HG02798 (cell line): ENCODE results near the gene FBXO3.
A peak's percentile ranks its signal among the peaks of the same experiment; 100 is the strongest.

Experiments
- ATAC-seq: cut with Tn5 transposase; IDR thresholded peaks from one replicate; pipeline ENCODE4 v1.9.1; 2021; ENCODE audit warnings: mild to moderate bottlenecking; ENCODE audit not compliant: unreplicated experiment, poor library complexity

FBXO3 gene

DNA sequence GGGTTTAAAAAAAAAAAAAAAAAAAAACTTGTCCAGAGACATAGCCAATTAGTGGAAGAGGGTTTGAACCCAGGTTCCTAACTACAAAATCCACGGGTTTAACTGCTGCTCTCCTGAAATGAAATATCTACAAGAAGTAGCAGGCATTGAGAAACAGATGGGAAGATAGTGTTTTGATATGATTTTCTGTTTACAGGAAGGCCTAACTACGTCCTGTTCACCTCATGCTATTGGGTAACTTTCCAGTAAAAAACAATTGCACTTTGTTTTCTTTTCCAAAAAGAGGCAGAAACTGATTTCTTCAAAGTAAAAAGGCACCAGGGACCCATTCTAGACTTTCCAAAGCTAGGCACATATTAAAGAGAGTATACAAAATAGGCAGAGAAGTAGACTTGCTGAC, 67.8 kb downstream of the FBXO3 start:
- no peak for ATAC-seq

DNA sequence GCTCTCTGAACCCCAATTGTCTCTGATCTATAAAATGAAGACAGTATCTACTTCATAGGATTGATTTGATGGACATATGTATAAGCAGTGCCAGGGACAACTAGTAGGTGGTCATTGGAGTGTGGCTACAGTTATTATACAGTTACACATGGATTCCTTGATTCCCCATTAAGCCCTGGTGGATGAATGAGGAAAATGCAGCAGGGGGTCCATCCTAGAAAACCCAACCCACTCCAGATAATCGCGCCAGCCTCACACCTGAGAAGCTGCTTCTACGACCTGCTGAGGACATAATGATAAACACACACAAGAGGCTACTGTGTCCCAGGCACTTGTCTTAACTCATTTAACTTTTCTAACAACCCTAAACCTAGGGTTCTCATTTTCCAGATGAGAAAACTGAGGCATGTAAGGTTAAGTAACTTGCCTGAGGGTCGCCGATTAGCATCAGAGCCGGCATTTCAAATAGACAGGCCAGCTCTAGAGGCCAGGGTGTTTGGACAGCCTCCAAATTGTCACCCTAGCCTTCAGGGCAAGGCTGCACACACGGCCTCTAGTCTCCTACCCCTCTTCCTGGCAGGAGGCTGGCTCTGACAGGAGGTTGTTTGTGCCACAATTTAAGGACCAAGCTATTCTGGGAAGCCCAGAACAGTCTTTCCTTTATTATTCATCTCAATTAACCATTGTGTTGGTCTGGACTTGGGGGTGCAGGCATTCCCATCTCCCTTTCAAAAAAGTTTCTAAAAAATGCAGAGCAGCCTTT, 69.9 kb downstream of the FBXO3 start:
- no peak for ATAC-seq

DNA sequence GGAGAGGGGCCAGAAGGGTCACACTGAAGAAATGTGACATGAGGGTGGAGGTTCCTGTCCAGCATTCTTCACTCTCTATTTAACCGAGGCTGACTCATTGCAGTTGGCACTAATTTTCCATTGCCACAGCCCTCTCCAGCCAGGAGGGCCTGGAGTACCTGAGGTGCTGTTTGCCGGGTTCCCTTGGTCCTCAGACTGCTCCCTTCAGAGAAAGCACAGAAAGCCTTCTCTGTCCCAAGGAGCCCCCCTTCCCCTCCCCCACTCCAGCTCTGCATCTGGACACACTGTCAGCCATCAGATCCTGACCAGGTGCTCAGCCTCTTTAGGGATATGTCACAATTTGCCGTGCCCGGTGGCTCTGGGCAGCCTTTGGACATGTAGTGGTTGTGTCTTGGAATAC, 70.5 kb downstream of the FBXO3 start:
- ATAC-seq, result no peak

DNA sequence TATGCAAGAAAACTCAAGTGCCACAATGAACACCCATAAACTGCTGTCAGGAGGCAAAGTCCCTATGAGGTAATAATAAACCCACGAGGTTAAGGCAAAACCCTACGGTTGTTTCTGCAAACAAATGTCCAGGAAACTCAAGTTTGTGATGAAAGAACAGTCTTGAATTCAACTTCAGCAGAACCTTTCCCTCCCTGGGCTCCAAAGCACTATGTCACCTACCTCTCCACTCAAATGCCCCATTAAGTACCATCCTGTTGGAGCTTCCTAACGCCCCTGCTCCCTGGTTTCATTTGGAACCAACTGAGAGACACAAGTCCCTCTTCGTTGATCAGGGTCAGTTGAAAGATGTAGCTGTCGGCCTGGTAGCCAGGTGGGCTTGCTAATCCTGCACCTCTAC, 71.1 kb downstream of the FBXO3 start:
- ATAC-seq, result no peak

DNA sequence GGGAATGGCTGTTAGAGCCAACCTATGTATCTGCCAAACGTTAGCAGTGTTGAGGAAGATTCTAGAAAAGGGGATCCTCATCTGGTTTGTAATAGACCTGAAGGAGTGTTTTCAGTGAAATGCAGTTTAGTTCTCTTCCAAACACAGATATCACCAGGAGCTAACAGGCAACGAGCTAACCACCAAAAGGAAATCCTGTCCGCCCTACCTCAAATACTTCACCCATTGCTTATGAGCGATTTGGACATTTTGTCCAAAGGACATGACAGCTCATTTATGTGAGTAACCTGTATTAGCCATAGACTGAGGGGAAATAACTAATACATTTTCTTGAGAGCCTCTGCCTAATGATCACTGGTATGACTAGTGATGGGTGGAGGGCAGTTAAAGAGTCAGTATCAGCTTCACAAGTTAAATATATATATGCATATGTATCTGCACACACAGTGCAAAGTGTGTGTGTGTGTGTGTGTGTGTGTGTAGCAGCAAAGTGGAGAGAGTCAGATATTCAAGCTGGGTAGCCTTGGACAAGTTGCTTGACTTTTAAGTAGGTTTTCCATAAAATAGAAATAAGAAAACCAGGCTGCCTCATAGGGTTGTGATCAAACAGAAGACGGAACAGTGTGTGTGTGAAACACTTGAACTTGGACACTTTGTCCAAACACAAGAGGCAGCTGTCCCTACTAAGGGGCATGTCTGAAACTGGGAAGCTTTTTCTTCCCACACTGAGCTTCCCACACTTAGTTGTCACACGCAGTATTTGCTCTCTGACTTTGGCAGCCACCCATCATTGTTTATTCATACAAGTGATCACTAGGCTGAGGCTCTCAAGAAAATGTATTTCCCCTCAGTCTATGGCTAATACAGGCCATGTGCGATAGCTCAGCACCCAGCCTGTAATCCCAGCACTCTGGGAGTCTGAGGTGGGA, 72.8 kb downstream of the FBXO3 start:
- ATAC-seq, result no peak

DNA sequence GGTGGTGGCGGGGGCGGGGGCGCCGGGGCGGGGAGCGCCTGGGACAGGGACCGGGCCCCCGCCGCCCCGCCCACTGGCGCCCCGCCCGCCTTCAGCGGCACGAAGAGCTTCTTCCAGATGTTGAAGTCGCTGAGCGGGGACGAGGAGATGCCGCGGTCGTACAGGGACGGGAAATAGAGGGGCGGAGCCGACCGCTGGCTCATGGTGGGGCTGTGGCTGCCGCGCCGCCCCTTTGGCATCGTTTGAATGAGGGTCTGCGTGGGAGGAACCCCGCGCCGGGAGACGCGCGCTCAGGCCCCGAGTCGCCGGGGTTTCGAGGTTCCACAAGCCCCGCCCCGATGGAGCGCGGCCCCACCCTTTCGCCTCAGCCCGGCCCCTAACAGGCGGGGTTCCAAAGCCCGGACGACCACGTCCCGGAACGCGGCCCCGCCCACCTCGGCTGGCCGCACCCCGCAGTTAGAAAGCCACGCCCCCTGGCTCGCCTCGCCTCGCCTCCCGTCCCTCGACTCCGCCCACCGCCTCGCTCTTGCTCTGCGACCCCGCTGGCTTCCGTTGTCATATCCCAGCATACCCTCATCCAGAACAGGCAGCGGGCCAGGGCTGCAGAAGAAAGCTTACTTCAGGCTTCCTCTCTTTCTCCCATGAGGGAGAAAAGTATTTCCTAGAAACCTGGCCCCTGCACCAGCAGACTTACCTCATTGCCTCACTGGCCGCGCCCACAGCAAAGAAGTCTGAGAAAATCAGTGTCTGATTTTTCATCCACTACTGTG, 73.6 kb downstream of the FBXO3 start, which contains the start of gene C11orf91:
Gene C11orf91, minus strand, starts transcription at position 325 of the 770 bp plus-strand sequence. Its CDS starts 86 bp downstream, at position 239.
- peak; percentile 94 for ATAC-seq

DNA sequence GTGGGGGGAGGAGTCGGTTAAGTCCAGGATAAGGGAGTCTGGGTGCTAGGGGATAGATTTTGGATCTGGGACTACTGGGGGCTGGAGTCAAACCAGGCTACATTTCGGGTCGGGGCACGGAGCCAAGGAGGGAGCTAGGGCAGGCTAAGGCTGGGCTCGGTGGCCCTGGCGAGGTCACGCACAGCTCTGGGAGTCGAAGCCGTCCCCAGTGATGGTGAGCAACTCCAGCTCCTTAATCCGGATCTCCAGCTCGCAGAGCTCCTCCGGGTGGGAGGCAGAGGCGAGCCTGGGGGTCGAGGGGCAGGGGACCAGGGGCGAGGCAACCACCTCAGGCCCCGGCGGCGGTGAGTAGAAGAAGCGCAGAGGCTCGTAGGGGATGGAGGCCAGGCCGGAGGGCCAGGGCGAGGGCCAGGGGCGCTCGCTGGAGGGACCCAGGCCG, 74.2 kb downstream of the FBXO3 start:
- ATAC-seq, result no peak

DNA sequence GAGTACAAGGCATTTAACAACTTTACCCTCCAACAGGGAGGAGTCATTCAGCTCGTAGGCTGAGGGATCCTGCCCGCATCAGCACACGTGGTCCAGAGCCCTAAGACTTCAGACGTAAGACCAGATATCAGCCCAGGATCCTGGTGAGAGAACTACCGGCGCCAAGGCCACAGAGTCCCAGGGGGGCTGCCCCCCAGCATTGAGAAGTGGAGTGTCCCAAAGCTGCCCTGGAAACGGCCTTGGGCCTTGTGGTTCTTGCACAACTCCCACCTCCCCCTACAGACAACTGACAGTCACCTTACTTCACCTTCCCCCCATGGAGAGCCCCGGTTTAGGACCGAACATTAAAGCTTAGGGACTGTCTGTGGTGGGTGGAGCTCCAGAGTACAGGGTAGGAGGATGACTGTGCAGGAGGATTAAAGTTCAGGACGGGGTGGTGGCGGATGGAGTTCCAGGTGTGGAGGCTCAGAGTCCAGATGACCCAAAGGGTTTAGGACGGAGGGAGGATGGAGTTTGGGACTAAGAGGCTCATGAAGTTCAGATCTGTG, 74.7 kb downstream of the FBXO3 start:
- ATAC-seq, result no peak

DNA sequence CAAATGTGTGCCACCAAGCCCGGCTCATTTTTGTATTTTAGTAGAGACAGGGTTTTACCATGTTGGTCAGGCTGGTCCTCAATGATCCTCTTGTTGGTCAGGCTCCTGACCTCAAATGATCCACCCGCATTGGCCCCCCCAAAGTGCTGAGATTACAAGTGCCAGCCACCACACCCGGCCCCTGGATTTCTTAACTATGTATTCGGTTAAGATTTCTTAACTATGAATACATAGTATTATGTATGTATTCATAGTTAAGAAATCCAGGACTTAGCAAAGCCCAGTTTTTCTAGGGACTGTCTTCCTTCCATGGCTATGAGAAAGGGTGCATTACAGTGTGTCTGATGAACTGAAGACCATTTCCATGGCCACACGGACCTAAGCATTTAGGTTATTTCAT, 75.4 kb downstream of the FBXO3 start:
- no peak for ATAC-seq

DNA sequence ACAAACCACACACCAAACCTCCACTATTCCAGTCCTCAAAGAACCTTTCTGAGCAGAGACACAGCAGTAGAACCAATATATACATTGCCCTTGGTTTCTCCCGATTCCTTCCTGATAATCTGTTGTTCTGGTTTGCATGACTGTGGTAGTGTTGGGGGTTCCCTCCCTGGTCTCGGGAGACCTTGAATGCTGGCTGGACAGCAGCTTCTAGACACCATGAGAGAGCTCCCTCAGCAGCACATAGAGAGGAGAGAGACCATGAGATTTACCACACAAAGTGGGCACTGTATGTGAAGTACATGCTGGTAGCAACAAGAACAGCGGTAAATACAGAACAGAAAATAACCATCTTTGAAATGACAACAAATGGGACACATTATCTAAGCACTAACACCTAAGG, 76.3 kb downstream of the FBXO3 start:
- ATAC-seq, result no peak

DNA sequence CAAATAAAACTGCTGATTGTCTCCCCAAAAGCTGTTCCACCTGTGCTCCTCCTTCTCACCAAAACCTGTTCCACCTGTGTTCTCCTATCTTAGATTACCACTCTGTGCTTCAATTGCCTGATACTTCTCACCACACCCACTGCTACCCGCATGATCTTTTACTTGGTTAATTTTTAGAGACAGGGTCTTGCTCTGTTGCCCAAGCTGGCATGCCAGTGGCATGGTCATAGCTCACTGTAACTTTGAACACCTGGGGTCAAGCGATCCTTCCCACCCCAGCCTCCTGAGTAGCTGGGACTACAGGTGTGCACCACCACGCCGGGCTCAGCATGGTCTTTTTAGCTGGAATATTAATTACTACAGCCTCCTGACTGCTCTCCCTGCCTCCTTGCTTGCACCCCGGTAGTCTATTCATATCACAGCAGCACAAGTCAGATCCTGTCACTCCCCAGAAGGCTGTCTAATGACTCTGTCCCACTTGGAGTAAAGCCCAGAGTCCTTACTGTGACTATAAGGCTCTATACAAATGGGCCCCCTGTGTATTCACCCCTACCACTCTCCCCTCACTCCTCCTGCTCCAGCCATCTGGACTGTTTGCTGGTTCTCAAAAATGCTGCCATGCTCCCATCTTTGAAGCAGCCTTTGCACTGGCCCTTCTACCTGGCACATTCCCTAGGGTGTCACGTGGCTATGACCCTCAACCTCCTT, 77.2 kb downstream of the FBXO3 start:
- ATAC-seq, result no peak

DNA sequence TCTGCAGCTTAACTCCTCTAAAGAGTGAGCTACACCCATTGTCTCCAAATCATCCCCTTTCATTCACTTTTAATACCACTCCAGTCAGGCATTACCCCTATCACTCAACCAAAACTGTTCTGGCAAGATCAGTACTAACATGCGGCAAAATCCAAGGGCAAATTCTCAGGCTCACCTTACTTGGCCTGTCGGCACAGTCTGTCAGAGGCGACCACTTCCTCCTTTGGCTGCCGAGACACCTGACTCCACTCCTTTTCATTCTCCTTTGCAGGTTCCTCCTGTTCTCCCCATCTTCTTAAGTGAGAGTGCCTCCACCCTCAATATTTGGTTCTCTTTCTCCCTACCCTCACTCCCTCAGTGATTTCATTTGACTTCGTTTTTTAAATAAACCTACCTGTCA, 77.9 kb downstream of the FBXO3 start:
- ATAC-seq, result no peak

DNA sequence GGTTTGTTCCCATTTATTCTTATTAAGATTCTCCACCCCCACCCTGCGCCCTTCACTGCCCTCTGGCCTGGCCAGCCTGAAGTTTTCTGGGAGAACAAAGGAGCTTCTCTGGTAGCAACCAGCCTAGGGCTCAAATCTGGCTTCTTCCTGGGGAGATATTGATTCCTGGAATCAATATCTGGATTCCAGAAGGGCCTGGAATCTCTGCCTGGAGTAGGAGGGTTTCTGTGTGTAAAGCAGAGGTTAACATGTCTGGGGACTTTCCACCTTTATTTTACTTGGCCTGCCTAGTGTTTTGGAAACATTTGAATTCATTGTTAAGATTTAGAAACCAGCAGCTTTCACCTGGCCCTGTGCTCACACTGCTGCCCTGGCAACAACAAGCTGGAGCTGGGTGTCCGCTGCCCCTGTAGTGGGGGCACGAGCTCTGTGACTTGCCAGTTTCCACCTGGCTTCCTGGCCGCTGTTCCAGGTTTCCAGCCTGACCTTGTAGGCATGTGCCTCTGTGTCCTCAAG, 79.2 kb downstream of the FBXO3 start:
- ATAC-seq, result no peak

DNA sequence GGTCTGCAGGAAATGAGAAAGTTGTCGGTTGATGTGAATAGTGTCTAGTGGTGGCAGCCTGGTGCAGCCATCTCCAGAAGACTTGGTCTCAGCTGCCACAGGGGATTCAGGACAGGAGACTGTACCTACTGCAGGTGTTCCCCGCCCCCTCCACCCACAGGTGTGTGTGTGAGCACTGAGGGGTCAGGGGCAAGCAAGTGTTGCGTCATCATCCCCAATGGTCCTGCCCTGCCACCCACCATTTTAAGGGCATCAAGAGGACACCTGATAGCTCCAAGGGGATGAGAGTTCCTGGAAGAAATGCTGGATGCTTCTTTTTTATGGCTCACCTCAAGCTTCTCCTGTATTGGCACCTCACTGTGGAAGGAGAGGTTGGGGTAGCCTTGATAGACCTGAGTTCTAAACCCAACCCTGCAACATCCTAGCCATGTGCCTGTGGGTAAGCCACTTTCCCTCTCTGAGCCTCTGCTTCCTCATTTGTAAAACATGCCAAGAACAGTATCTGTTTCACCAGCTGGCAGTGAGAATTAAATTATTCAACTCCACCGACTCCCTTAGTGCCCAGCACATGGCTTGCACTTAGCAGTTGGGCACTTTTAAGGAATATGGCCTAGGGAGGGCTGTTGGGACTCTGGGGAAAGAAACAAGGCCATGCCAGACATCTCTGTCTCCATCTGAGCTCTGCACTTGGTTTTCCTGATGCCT, 79.8 kb downstream of the FBXO3 start:
- ATAC-seq, result no peak

DNA sequence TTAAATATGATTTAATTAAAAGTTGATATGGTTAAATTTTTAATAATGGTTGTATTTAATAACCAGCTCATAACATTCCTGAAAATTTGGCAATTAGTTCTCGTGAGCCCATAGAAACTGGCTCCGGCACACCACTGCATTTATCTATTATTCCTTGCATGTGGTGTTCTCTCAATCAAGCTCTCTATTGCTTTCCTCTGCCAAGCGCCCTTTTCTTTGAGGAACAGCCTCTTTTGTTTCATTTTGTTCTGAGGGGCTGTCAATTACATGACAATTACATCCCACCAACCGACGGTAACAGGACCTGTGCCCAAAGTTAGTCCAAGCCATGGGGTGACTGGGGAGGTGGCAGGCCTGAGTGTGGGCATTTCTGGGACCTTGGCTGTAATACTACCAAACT, 81.8 kb downstream of the FBXO3 start:
- no peak for ATAC-seq

DNA sequence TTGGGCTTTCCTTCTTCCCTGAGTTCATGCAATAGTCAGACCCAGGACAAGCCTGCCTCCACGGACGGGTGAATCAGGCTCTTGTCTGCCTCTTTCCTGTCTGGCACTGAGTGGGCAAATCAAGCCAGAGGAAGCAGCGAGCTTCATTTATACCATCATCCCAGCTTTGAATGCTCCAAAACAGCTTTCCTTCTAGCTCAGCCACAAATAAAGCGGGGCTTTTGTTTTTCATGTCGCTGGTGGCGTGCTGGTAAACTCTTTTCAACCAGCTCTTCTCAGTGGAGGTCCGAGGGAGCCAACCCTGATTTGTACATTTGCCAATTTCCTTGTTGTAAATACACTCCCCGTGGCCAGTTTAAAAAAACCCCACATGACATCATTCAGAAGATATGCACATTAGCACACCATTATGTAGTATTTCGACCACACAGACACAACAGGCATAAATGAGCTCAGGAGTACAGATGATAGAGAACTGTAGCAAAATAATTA, 82.3 kb downstream of the FBXO3 start:
- no peak for ATAC-seq

DNA sequence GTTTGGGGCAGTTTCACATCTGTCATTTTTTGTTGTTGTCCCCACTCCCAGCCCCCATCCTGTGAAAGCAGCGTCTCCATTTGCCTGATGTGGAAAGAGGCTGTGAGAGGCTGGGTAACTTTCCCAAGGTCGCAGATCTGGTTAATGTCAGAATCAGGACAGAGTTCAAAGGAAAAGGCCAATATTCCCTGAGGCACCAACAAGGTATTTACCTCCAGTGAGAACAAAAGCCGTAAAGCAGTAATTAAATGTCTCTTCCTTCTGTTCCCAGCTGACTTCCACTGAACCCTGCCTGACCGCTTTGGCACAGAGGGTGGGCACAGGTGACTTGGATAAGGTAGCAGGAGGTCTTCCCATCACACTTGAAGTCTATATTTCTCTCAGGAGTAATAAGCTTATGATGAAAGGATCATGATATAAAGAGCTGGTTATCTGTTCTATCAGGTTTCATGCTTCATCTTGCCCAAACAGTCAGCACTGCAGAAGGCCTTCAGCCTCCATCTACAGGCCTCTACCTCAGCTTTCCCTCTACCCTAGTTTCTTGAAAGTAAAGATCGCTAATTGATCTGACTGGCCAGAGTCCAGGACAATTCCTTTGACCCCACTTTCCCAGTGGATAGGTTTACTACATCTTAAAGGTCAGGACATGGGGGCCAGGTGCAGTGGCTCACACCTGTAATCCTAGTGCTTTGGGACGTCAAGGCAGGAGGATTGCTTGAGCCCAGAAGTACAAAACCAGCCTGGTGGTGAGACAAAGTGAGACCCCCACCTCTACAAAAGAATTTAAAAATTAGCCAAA, 83.1 kb downstream of the FBXO3 start:
- no peak for ATAC-seq
